ENCODE results near the gene ACSL5. TPM values are rescaled to one million over a fixed set of nuclear protein-coding genes. Genes with fewer than 3 reads are reported as not detected.
A peak's percentile ranks its signal among the peaks of the same experiment; 100 is the strongest.

Gene ACSL5
- total and polyA plus RNA-seq, 10 of the 15 experiments (the other 5 are each of a cell fraction or from before 2014, with no cell fraction given): 22.3 to 57.0 (median 46.4) TPM

DNA sequence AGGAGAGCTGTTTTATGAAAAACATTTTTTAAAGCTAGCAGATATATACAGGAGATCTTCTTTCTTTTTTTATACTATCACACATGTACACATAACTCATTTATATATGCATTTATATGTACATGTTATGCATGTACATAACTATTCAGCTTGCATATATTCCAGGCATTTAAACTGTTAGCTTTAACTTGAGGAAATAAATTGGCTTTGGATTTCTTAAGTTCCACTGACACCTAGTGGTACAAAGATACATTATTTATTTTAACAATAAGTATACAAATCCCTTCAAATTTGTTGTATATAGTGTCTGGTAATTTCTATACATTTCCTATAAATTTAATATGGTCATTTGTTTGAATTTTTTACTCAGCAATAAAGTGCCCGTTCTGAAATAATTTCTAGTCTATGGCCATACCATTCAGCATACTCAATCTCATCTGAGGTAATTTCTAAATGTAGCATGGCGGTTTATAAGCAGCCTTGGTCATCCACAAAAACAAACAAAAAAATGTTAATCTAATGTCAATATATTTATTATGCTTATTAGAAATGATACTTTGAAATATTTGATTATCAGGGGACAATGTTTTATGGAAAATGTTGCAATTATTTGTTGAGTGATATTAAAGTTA lies 61.2 kb downstream of the ACSL5 start (continued):
- peak; percentile 40; the same call in 1 of the 2 replicates for TF ChIP-seq SMC3 (IDR thresholded peaks at IDR 0.05; ENCODE audit: borderline replicate concordance, low read length)
- no peak for TF ChIP-seq GABPA (IDR thresholded peaks at IDR 0.05; ENCODE audit: low read depth)
- TF ChIP-seq SREBF2 (IDR thresholded peaks at IDR 0.05; ENCODE audit: low read length): no peak
- no peak for TF ChIP-seq SP1 (IDR thresholded peaks at IDR 0.05; ENCODE audit: low read depth, low read length)

GRCh38 chr10:112438356-112438755 lies 64.4 kb downstream of the ACSL5 start:
- intact Hi-C loops (cut with micrococcal nuclease; ENCODE audit: unreplicated experiment): loop anchor here (10.0 kb wide), 1 partner anchor 274 kb away; no protein-coding TSS in a partner anchor
- ATAC-seq (no peak), FAIRE-seq (no peak), DNase-seq (ENCODE audit: low read depth, low spot score) (no peak)
- no peaks in the 10 kb centered on the region for H3K4me1 ChIP-seq (ENCODE audit: control insufficient read depth, insufficient read depth, low read length)
- BruUV-seq (replicated peaks): no TSS peak
- 99% methylated on average over 4 of the region's 4 CpGs for WGBS (ENCODE audit: insufficient coverage, insufficient replicate concordance, low lambda C conversion rate, missing lambda C conversion rate)
- H4K20me1 ChIP-seq (ENCODE audit: control insufficient read depth, insufficient read depth): no peaks in the 10 kb centered on the region
- ChIA-PET CTCF (interaction anchor here (1.3 kb wide), 1 partner anchor 34 kb away, joined by 5 read pairs; no protein-coding TSS in a partner anchor), POLR2A (no interaction called here), RAD21 (ENCODE audit: unreplicated experiment) (no interaction called here), SMC1A (ENCODE audit: uncharacterized antibody, unreplicated experiment) (no interaction called here)
- peaks cover 0 to 21% of the 10 kb centered on the region in 2 experiments for H3K36me3 ChIP-seq (ENCODE audit: control insufficient read depth in 2 of 2, insufficient read depth in 2 of 2, low read length in 1 of 2)
- H3K4me2 ChIP-seq (ENCODE audit: control insufficient read depth, insufficient read depth): no peak overlapping the region
- no peak overlapping the region for H2AFZ ChIP-seq (ENCODE audit: control insufficient read depth, low read depth, low read length)
- H3K79me2 ChIP-seq (ENCODE audit: control insufficient read depth, insufficient read depth, low read length): no peaks in the 10 kb centered on the region
- H3K27me3 ChIP-seq (replicated peaks in 1 of 2; ENCODE audit: control insufficient read depth in 2 of 2, insufficient read depth in 2 of 2, low read length in 1 of 2): no peaks in the 10 kb centered on the region
- TF ChIP-seq MEF2A (IDR thresholded peaks at IDR 0.05; ENCODE audit: insufficient read depth, low read depth, low read length) (no peak), HSF1 (IDR thresholded peaks at IDR 0.05; ENCODE audit: low read depth, low read length) (no peak), NFXL1 (IDR thresholded peaks at IDR 0.05; ENCODE audit: borderline replicate concordance) (no peak), ZZZ3 (IDR thresholded peaks at IDR 0.05; ENCODE audit: control insufficient read depth, insufficient read length, low read depth) (no peak), MXI1 (IDR thresholded peaks at IDR 0.05; ENCODE audit: low read depth, low read length) (no peak), LARP7 (IDR thresholded peaks at IDR 0.05) (no peak)
- no peak overlapping the region for H3K4me3 ChIP-seq
- H3K9me3 ChIP-seq (replicated peaks; ENCODE audit: control insufficient read depth, insufficient read depth, low read length): no peaks in the 10 kb centered on the region
- H3K27ac ChIP-seq (ENCODE audit: control insufficient read depth, insufficient read depth): no peak overlapping the region
- in situ Hi-C loops (cut with MboI): no loop called here
- H3K9ac ChIP-seq (ENCODE audit: control insufficient read depth, insufficient read depth, low read length): no peak overlapping the region

All from GM12878 (cell line).